ENCODE measurements around the gene VASH1. TPM values are rescaled to one million over a fixed set of nuclear protein-coding genes. Genes with fewer than 3 reads are reported as not detected.

The VASH1 gene
- polyA plus RNA-seq, 1 of the 3 experiments (the other 2 are of a cell fraction) = 4.9 TPM

DNA sequence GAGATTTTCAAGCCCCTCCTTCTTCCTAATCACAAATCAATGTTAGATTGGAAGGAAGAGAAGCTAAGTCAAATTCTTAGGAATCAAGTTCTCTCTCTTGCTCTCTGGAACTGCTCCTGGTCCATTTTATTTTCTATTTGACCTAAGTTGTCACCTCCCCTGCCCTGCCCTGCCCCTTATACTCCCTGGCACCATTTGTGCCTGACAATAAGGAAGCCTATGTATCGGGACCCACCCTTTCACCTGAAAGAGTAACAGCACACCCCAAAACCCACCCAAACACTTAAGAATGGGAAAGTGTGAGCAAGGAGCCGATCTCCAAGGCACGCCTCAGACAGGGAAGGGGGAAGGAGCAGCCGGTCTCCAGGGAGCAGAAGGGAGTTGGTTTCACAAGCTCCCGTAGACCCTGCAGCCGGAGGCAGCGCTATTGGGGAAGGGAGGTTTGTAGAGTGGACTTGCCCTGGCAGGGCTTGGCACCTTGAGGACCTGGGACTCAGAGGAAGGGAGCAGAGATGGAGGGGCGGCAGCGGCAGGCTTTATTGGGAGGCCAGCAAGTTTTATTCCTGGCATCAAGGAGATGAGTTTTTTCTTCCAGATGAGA is 66.5 kb downstream of the VASH1 start:
- ChIA-PET CTCF (no interaction called here), POLR2A (no interaction called here)
- Histone ChIP-seq H3K79me2 (ENCODE audit: insufficient read depth) (no peaks in the 10 kb centered on the region), H2AFZ (ENCODE audit: low read depth) (no peak overlapping the region), H3K36me3 (replicated peaks in 1 of 2; ENCODE audit: control insufficient read depth in 1 of 2, insufficient read depth in 2 of 2, low read length in 1 of 2) (no peaks in the 10 kb centered on the region), H3K4me3 (ENCODE audit: low read depth in 2 of 2, low read length in 1 of 2) (no peak overlapping the region), H3K4me1 (ENCODE audit: control insufficient read depth in 1 of 2, insufficient read depth in 2 of 2, low read depth in 1 of 2, low read length in 1 of 2) (peaks cover 0 to 13% of the 10 kb centered on the region in 2 experiments; a peak in 1 of 4 replicates), H3K9me2 (no peaks in the 10 kb centered on the region), H3F3A (replicated peaks; ENCODE audit: insufficient read depth) (no peaks in the 10 kb centered on the region), H3K9me3 (no peaks in the 10 kb centered on the region), H4K20me1 (ENCODE audit: insufficient read depth) (no peaks in the 10 kb centered on the region), H3K9ac (no peak overlapping the region), H3K27me3 (ENCODE audit: insufficient read depth) (no peaks in the 10 kb centered on the region; the same call in 1 of the 2 replicates), H3K27ac (ENCODE audit: low read depth in 2 of 2, low read length in 1 of 2) (no peak overlapping the region), H3K4me2 (no peak overlapping the region)
- DNase-seq = no peak
- TF ChIP-seq ELF1 (IDR thresholded peaks at IDR 0.05) = no peak
- TF ChIP-seq USF2 (IDR thresholded peaks at IDR 0.05; ENCODE audit: borderline replicate concordance, low read depth, low read length) = no peak
- no peak for TF ChIP-seq NRF1 (IDR thresholded peaks at IDR 0.05; ENCODE audit: low read depth, low read length)
- TF ChIP-seq RXRA (IDR thresholded peaks at IDR 0.05; ENCODE audit: borderline replicate concordance, low read depth) = no peak
- TF ChIP-seq IRF3 (IDR thresholded peaks at IDR 0.05; ENCODE audit: low read depth, low read length) = no peak
- no peak for TF ChIP-seq MXI1 (IDR thresholded peaks at IDR 0.05; ENCODE audit: low read depth, low read length)
- TF ChIP-seq, protein P1, sequence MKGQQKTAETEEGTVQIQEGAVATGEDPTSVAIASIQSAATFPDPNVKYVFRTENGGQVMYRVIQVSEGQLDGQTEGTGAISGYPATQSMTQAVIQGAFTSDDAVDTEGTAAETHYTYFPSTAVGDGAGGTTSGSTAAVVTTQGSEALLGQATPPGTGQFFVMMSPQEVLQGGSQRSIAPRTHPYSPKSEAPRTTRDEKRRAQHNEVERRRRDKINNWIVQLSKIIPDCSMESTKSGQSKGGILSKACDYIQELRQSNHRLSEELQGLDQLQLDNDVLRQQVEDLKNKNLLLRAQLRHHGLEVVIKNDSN (IDR thresholded peaks at IDR 0.05; ENCODE audit: borderline replicate concordance, low read depth) = no peak
- TF ChIP-seq FOXJ3 (CRISPR knock-in tag; IDR thresholded peaks at IDR 0.05) = no peak
- TF ChIP-seq YY1 (IDR thresholded peaks at IDR 0.05; ENCODE audit: low read depth) = no peak
- no peak for TF ChIP-seq MEF2A (IDR thresholded peaks at IDR 0.05; ENCODE audit: borderline replicate concordance, low read depth)
- TF ChIP-seq, protein P2, sequence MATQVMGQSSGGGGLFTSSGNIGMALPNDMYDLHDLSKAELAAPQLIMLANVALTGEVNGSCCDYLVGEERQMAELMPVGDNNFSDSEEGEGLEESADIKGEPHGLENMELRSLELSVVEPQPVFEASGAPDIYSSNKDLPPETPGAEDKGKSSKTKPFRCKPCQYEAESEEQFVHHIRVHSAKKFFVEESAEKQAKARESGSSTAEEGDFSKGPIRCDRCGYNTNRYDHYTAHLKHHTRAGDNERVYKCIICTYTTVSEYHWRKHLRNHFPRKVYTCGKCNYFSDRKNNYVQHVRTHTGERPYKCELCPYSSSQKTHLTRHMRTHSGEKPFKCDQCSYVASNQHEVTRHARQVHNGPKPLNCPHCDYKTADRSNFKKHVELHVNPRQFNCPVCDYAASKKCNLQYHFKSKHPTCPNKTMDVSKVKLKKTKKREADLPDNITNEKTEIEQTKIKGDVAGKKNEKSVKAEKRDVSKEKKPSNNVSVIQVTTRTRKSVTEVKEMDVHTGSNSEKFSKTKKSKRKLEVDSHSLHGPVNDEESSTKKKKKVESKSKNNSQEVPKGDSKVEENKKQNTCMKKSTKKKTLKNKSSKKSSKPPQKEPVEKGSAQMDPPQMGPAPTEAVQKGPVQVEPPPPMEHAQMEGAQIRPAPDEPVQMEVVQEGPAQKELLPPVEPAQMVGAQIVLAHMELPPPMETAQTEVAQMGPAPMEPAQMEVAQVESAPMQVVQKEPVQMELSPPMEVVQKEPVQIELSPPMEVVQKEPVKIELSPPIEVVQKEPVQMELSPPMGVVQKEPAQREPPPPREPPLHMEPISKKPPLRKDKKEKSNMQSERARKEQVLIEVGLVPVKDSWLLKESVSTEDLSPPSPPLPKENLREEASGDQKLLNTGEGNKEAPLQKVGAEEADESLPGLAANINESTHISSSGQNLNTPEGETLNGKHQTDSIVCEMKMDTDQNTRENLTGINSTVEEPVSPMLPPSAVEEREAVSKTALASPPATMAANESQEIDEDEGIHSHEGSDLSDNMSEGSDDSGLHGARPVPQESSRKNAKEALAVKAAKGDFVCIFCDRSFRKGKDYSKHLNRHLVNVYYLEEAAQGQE (IDR thresholded peaks at IDR 0.05; ENCODE audit: low read depth, low read length) = no peak
- no peak for TF ChIP-seq GATA2 (CRISPR knock-in tag; IDR thresholded peaks at IDR 0.05)
- no peak for TF ChIP-seq PBX3 (IDR thresholded peaks at IDR 0.05)
- TF ChIP-seq TCF12 (IDR thresholded peaks at IDR 0.05) = no peak
- no peak for TF ChIP-seq RFX5 (IDR thresholded peaks at IDR 0.05; ENCODE audit: low read length)
- no peak for TF ChIP-seq TAF1 (IDR thresholded peaks at IDR 0.05; ENCODE audit: borderline replicate concordance, low read depth, low read length)
- no peak for TF ChIP-seq MAX (IDR thresholded peaks at IDR 0.05; ENCODE audit: low read depth)
- 76% methylated on average over 9 of the region's 9 CpGs for WGBS (ENCODE audit: low lambda C conversion rate)

All from SK-N-SH (cell line).